GM12801 (cell line): ENCODE data around the gene GALNT15.

ENCODE experiments used
- CTCF ChIP-seq: IDR thresholded peaks from one replicate; pipeline ENCODE4 v1.5.1; 2011; ENCODE audit warnings: control low read depth; ENCODE audit not compliant: insufficient read length; ENCODE audit errors: extremely low read depth

GALNT15 gene

GRCh38 chr3:16174389-16174788 is at the start of gene GALNT15:
Gene GALNT15, plus strand, starts transcription at chr3:16174680. Its CDS starts 472 bp downstream, at chr3:16175152.
- TF ChIP-seq CTCF: no peak

GRCh38 chr3:16126634-16127033 is 47.8 kb upstream of the GALNT15 start:
- no peak for TF ChIP-seq CTCF

- no peak for TF ChIP-seq CTCF
These were observed 47.2 kb upstream of the GALNT15 start for GRCh38 chr3:16127249-16127648.

- no peak for TF ChIP-seq CTCF
These were observed 44.4 kb upstream of the GALNT15 start for GRCh38 chr3:16130066-16130465.

- no peak for TF ChIP-seq CTCF
These were observed 42.3 kb upstream of the GALNT15 start for GRCh38 chr3:16132190-16132589.

GRCh38 chr3:16132928-16133327 is 41.6 kb upstream of the GALNT15 start:
- TF ChIP-seq CTCF: no peak

- no peak for TF ChIP-seq CTCF
These were observed 40.1 kb upstream of the GALNT15 start for GRCh38 chr3:16134173-16134928.
